Trophoblast cell (in vitro differentiated cells and primary cell): ENCODE measurements around the gene ABCB6.
A peak's percentile ranks its signal among the peaks of the same experiment; 100 is the strongest.

Experiments used
- DNase-seq, 2 donors: peaks; one replicate each; pipeline ENCODE4 v3.0.0-alpha.2; 2016
- H2AFZ ChIP-seq: 2 replicates; pipeline ENCODE4 v1.6.1; 2013; ENCODE audit warnings: low read length, moderate library complexity, mild to moderate bottlenecking; ENCODE audit not compliant: insufficient read depth, poor library complexity
- H2AK5ac ChIP-seq: 2 replicates; pipeline ENCODE4 v1.6.1; 2013; ENCODE audit warnings: mild to moderate bottlenecking, low read length
- H2BK120ac ChIP-seq: 2 replicates; pipeline ENCODE4 v1.6.1; 2013; ENCODE audit warnings: low read length, mild to moderate bottlenecking, moderate library complexity; ENCODE audit not compliant: insufficient read depth, poor library complexity
- H2BK12ac ChIP-seq: 2 replicates; pipeline ENCODE4 v1.6.1; 2013; ENCODE audit warnings: mild to moderate bottlenecking, low read length, moderate library complexity
- H2BK5ac ChIP-seq: 2 replicates; pipeline ENCODE4 v1.6.1; 2013; ENCODE audit warnings: low read length, low read depth, moderate library complexity, mild to moderate bottlenecking; ENCODE audit not compliant: poor library complexity
- H3K14ac ChIP-seq: 2 replicates; pipeline ENCODE4 v1.6.1; 2013; ENCODE audit warnings: mild to moderate bottlenecking, low read length
- H3K18ac ChIP-seq: 2 replicates; pipeline ENCODE4 v1.6.1; 2013; ENCODE audit warnings: mild to moderate bottlenecking, low read length
- H3K23ac ChIP-seq: 2 replicates; pipeline ENCODE4 v1.6.1; 2013; ENCODE audit warnings: low read length
- H3K27ac ChIP-seq: 2 replicates; pipeline ENCODE4 v1.5.1; 2013; ENCODE audit warnings: low read depth, mild to moderate bottlenecking, inconsistent platforms, low read length, moderate library complexity
- H3K27me3 ChIP-seq: 2 replicates; pipeline ENCODE4 v1.6.1; 2013; ENCODE audit warnings: inconsistent platforms, mild to moderate bottlenecking, low read length, moderate library complexity; ENCODE audit not compliant: insufficient read depth
- H3K36me3 ChIP-seq, 2 experiments: 1 replicate in 1 of 2; 2 replicates in 1 of 2; pipeline ENCODE4 v1.6.1; 2013; ENCODE audit warnings: low read length in 2 of 2, mild to moderate bottlenecking in 2 of 2, moderate library complexity in 1 of 2; ENCODE audit not compliant: insufficient read depth in 2 of 2, control insufficient read depth in 1 of 2
- H3K4ac ChIP-seq: 2 replicates; pipeline ENCODE4 v1.6.1; 2013; ENCODE audit warnings: low read depth, mild to moderate bottlenecking, low read length, moderate library complexity
- H3K4me1 ChIP-seq, 2 experiments: 1 replicate in 1 of 2; 2 replicates in 1 of 2; pipeline ENCODE4 v1.6.1; 2013; ENCODE audit warnings: low read length in 2 of 2, mild to moderate bottlenecking in 2 of 2, moderate library complexity in 1 of 2; ENCODE audit not compliant: insufficient read depth in 2 of 2, control insufficient read depth in 1 of 2
- H3K4me2 ChIP-seq: 2 replicates; pipeline ENCODE4 v1.6.1; 2013; ENCODE audit warnings: inconsistent platforms, mild to moderate bottlenecking, low read length, moderate library complexity
- H3K4me3 ChIP-seq: 2 replicates; pipeline ENCODE4 v1.5.1; 2013; ENCODE audit warnings: mild to moderate bottlenecking, low read depth, low read length, inconsistent platforms
- H3K79me1 ChIP-seq: one replicate; pipeline ENCODE4 v1.6.1; 2013; ENCODE audit warnings: low read length
- H3K79me2 ChIP-seq: 2 replicates; pipeline ENCODE4 v1.6.1; 2013; ENCODE audit warnings: low read length, mild to moderate bottlenecking; ENCODE audit not compliant: control insufficient read depth, insufficient read depth, poor library complexity
- H3K9ac ChIP-seq: 2 replicates; pipeline ENCODE4 v1.6.1; 2013; ENCODE audit warnings: mild to moderate bottlenecking, low read length
- H3K9me3 ChIP-seq: 2 replicates; pipeline ENCODE4 v1.6.1; 2013; ENCODE audit warnings: low read depth, mild to moderate bottlenecking, control low read depth, inconsistent platforms, low read length; ENCODE audit not compliant: insufficient read depth
- H4K12ac ChIP-seq: 2 replicates; pipeline ENCODE4 v1.6.1; 2013; ENCODE audit warnings: low read depth, mild to moderate bottlenecking, low read length, moderate library complexity
- H4K8ac ChIP-seq: 2 replicates; pipeline ENCODE4 v1.6.1; 2013; ENCODE audit warnings: low read depth, mild to moderate bottlenecking, low read length, moderate library complexity
- H4K91ac ChIP-seq: one replicate; pipeline ENCODE4 v1.6.1; 2013; ENCODE audit warnings: low read depth, mild to moderate bottlenecking, low read length, moderate library complexity
- WGBS: extraction: QIAGEN DNeasy Blood & Tissue Kit; methylation state at CpG from one replicate; pipeline ENCODE4 v1.1.7; 2013; ENCODE audit warnings: missing lambda C conversion rate; ENCODE audit not compliant: insufficient read length, insufficient coverage; ENCODE audit errors: extremely low coverage; 5-methylcytosine and 5-hydroxymethylcytosine counted together

ABCB6 gene

GRCh38 chr2:219221957-219222518 is 3.3 kb upstream of the ABCB6 start:
- Histone ChIP-seq H3K9me3 (no peaks in the 10 kb centered on the region), H3K14ac (no peak overlapping the region)
- WGBS = no CpG with 5 or more reads among the region's 16 CpGs

GRCh38 chr2:219220652-219221402 is 2.1 kb upstream of the ABCB6 start:
- no CpG with 5 or more reads among the region's 19 CpGs for WGBS
- Histone ChIP-seq H2BK12ac (no peak overlapping the region), H2BK5ac (no peak overlapping the region), H3K79me1 (peaks cover 12% of the 10 kb centered on the region), H3K4me2 (no peak overlapping the region), H3K9ac (no peak overlapping the region), H3K36me3 (peaks cover 59 to 61% of the 10 kb centered on the region in 2 experiments), H2AK5ac (no peak overlapping the region), H4K91ac (no peak overlapping the region), H2BK120ac (no peak overlapping the region), H3K27ac (no peak overlapping the region), H3K4me3 (no peak overlapping the region), H3K9me3 (no peaks in the 10 kb centered on the region), H3K14ac (no peak overlapping the region), H3K79me2 (peaks cover 8% of the 10 kb centered on the region), H3K4me1 (peaks cover 10 to 15% of the 10 kb centered on the region in 2 experiments), H2AFZ (no peak overlapping the region), H4K12ac (no peak overlapping the region), H3K4ac (no peak overlapping the region), H3K27me3 (no peaks in the 10 kb centered on the region), H3K23ac (no peak overlapping the region), H4K8ac (no peak overlapping the region), H3K18ac (no peak overlapping the region)
- DNase-seq = no peak

More at GRCh38 chr2:219221957-219222518, 3.3 kb upstream of the ABCB6 start:
- H4K8ac ChIP-seq = no peak overlapping the region
- peaks cover 10 to 13% of the 10 kb centered on the region in 2 experiments for H3K4me1 ChIP-seq
- H3K79me1 ChIP-seq = peaks cover 12% of the 10 kb centered on the region
- H3K23ac ChIP-seq = no peak overlapping the region
- H3K79me2 ChIP-seq = peaks cover 8% of the 10 kb centered on the region
- H3K27me3 ChIP-seq = no peaks in the 10 kb centered on the region
- no peak overlapping the region for H2AFZ ChIP-seq
- H2AK5ac ChIP-seq = no peak overlapping the region
- H3K27ac ChIP-seq = no peak overlapping the region
- no peak overlapping the region for H3K4ac ChIP-seq
- no peak overlapping the region for H3K4me2 ChIP-seq
- H3K4me3 ChIP-seq = no peak overlapping the region
- no peak overlapping the region for H4K91ac ChIP-seq
- DNase-seq = no peak
- H2BK5ac ChIP-seq = no peak overlapping the region
- H2BK12ac ChIP-seq = no peak overlapping the region
- no peak overlapping the region for H4K12ac ChIP-seq
- H3K36me3 ChIP-seq = peaks cover 59 to 63% of the 10 kb centered on the region in 2 experiments
- no peak overlapping the region for H3K18ac ChIP-seq
- no peak overlapping the region for H3K9ac ChIP-seq
- no peak overlapping the region for H2BK120ac ChIP-seq

DNA sequence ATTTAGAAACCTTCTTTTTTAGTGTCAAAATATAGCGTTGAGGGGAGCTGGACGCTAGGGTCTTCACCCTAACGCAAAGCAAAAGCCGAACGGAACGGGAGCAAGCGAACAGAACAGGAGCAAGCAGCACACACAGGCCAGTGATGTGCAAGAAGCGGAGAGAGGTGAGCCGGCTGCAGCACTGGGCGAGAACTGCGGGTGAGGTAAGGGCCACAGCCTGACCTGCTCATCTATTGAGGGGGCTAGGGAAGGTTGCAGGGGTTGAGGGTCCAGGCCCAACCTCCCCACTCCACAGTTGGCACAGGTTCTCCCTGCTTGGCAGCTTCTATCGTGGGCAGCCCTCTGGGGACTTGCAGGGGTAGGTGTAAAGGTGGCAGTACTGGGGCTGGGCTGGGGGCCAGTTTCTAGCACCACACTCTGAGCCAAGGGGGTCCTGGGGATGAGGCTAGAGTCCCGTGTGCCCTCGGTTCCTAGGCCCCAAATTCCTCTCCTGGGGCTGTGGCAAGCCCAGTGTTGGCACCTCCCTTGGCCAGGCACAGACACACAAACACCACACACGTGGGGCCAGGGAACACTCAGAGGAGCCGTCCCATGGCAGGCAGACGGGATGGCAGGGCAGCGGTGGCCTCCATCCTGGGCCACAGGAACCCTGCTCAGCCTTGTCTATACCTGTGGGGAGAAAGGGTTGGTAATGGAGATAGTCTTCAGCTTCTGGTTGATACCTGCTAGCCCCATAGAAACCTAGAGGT is 1.2 kb upstream of the ABCB6 start:
- Histone ChIP-seq H4K12ac (no peak overlapping the region), H3K4me2 (no peak overlapping the region), H3K4me3 (no peak overlapping the region), H4K8ac (no peak overlapping the region), H3K9ac (no peak overlapping the region), H2AFZ (no peak overlapping the region), H3K18ac (no peak overlapping the region), H3K79me2 (peaks cover 8% of the 10 kb centered on the region), H4K91ac (no peak overlapping the region), H3K27ac (no peak overlapping the region), H2BK5ac (no peak overlapping the region), H2BK12ac (no peak overlapping the region), H3K23ac (no peak overlapping the region), H3K14ac (no peak overlapping the region), H3K36me3 (peaks cover 50 to 53% of the 10 kb centered on the region in 2 experiments), H2BK120ac (no peak overlapping the region), H2AK5ac (no peak overlapping the region), H3K4ac (no peak overlapping the region), H3K79me1 (peaks cover 12% of the 10 kb centered on the region), H3K4me1 (peaks cover 10 to 15% of the 10 kb centered on the region in 2 experiments), H3K9me3 (no peaks in the 10 kb centered on the region), H3K27me3 (no peaks in the 10 kb centered on the region)
- WGBS = no CpG with 5 or more reads among the region's 18 CpGs
- no peak for DNase-seq

GRCh38 chr2:219218217-219218731 is 484 bp downstream of the ABCB6 start:
- H3K36me3 ChIP-seq = peaks cover 50 to 53% of the 10 kb centered on the region in 2 experiments
- H3K14ac ChIP-seq = peak overlapping the region; percentile 63
- peak overlapping the region; percentile 66 for H3K18ac ChIP-seq
- H3K4me2 ChIP-seq = peak overlapping the region; percentile 79
- H2AK5ac ChIP-seq = peak overlapping the region; percentile 34
- peak overlapping the region; percentile 45 for H4K12ac ChIP-seq
- H3K9ac ChIP-seq = peak overlapping the region; percentile 35
- peak overlapping the region; percentile 51 for H2BK12ac ChIP-seq
- H3K79me2 ChIP-seq = peaks cover 8% of the 10 kb centered on the region
- H3K4me3 ChIP-seq = peak overlapping the region; percentile 80
- peak overlapping the region; percentile 65 for H2AFZ ChIP-seq
- H3K79me1 ChIP-seq = peaks cover 12% of the 10 kb centered on the region
- no peaks in the 10 kb centered on the region for H3K9me3 ChIP-seq
- peaks cover 10 to 15% of the 10 kb centered on the region in 2 experiments for H3K4me1 ChIP-seq
- H3K27ac ChIP-seq = peak overlapping the region; percentile 82
- no peaks in the 10 kb centered on the region for H3K27me3 ChIP-seq
- WGBS = no CpG with 5 or more reads among the region's 37 CpGs
- H2BK5ac ChIP-seq = peak overlapping the region; percentile 75
- H2BK120ac ChIP-seq = peak overlapping the region; percentile 59
- H3K4ac ChIP-seq = no peak overlapping the region
- peak; percentile 72 to 73 for DNase-seq
- peak overlapping the region; percentile 59 for H4K8ac ChIP-seq
- no peak overlapping the region for H3K23ac ChIP-seq
- H4K91ac ChIP-seq = peak overlapping the region; percentile 65
